HG02885 (cell line): Measurements from ENCODE around the gene KRT35.

Source experiments
- ATAC-seq: cut with Tn5 transposase; IDR thresholded peaks from one replicate; pipeline ENCODE4 v1.9.1; 2021; ENCODE audit warnings: mild to moderate bottlenecking; ENCODE audit not compliant: unreplicated experiment, poor library complexity

The KRT35 gene

DNA sequence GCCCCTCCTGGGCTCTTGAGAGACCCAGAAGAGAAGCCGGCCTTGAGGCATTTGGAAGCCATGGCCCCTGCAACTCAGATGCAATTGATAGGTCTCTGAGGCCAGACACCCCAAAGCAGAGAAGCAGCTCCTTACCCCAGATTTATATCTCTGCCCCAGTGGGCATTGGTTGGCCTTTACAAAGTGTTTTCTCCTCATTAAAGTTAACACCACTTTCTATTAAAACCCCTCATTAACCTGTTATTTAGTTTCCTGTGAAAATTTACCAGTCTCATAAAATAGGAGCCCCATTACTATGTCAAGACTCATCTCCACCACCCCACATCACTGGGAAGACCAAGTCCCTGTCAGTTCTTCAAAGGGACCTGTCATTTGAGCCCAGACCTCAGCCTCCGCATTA lies at the start of gene KRT35:
Gene KRT35 (minus strand): TSS at position 116 of the 400 bp plus-strand sequence. CDS start 54 bp downstream, at position 62.
- ATAC-seq = no peak

DNA sequence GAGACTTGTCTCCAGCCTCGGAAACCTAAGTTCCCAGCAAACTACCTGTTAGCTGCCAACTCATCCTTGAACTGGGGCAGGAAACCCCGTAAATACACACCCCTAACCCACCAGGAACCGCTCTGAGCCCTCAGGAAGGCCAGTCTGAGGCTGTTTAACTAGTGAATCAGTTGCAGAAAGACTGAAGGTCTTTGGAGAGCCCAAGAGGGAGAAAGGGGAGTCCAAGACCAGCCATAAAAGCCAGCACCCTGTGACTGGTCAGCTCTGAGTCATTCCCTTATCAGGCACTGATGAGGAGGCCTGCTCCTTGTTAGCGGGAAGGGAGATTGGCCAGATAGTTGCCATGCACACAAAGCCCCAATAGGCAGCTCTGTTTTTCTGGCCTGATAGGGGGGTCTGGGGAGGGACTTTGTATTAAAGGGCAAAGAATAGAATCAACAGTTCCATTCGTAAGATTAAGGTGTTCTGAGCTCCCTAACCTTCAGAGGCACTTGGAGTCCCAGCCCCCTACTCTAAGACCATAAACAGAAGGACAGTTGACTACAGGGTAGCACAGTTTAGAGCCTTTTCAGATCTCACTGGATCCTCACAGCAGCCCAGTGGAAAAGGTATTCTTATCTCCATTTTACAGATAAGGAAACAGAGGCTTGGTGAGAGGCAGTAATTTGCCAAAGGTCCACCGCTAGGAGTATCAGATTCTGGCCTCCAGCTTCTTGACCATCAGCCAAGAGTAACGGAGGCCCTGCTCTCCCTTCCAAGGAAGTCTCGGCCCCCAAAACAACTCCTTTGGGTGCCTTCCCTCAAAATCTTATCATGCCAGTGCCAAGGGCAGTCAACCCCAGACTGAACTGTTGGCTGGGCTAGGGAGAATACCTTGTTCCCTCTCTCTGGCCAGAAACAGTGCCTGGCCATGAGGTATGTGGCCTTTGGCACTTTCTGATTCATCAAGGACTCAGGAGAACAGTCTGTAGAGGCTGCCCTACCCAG lies 49.4 kb upstream of the KRT35 start:
- ATAC-seq = no peak

DNA sequence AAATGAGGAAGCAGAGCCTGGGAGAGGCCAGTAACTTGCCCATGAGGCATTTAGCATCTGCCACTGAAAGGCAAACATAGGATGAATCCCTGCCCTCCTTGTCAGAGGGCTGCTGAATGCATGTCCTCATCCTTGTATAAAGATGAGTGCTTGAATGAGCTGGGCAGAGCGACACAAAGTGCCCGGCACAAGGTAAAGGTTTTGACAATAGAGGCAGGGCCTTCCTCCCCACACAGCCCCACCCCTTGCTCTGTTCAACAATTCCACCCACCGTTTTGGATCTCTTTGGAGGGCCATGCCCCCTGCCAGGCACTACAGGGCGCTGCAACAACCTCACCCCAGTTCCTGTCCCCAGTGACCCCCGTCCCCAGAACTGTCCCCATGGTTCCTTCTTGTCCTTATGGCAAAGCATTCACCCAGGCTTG lies 48.6 kb upstream of the KRT35 start:
- no peak for ATAC-seq

DNA sequence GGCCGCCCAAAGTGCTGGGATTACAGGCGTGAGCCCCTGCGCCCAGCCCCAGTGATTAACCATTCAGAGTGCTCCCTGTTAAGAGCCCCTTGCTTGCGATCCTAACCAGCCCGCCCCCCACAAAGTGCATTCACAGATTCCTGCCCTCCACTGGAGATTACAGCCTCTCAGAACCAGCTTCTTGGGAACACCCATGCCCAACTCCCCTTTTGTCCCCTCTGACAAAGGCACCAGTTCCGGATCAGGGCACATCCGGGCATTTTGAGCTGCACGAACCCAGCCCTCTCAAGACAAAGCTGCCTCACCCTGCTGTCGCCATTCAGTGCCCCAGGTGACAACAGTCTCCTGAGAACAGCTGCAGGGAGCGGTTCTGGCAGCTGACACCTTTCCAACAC lies 48.0 kb upstream of the KRT35 start:
- no peak for ATAC-seq

DNA sequence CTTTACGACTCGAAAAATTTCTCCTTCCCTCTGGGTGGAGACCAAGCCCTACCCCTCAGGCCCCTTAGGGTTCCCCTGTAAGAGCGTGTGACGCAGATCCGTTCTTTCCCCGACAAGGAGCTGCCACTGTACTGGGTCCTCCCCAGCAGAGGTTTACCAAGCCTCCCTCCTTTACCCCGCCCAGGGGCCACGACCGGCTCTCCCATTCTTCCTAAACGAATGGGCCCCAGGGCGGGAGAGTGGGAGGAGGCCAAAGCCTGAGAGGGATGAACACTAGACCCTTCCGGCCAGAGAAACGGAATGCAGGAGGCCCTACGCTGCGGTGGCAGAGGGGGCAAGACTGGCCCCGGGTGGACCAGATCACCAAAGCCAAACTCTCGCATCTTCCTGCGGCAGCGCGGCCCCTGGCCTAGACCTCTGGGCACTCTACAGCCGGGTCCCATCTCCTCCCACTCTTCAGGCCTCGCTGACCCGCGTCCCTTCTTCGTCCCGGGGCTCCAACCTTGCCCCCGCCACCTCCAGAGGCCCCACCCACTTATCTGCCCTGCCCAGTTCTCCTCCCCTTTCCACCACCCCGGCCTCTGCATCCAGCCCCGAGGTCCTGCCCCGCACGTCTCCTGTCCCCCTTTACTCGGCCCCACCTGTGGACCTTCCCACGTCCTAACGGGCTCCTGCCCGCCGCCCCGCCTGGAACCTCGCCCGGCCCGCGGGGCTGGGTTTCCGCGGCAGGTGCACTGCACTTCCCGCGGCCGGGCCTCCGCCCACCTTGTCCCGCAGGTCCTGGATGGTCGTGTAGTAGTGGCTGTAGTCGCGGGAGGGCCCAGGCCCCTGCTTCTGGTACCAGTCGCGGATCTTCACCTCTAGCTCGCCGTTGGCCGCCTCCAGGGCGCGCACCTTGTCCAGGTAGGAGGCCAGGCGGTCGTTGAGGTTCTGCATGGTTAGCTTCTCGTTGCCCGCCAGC lies 46.4 kb upstream of the KRT35 start:
- no peak for ATAC-seq

DNA sequence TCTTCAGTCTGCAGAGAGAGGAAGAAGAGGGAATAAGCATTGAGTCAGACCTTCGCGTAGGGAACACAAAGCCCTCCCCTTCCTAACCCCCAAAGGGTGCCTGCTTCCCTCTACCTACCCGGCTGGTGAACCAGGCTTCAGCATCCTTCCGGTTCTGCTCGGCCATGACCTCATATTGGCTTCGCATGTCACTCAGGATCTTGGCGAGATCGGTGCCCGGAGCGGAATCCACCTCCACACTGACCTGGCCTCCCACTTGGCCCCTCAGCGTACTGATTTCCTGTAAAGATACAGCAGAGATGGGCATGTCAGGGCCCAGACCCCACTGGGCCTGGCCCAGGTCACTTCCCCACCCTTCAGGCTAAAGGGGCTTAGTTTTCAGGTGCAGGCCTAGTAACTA lies 43.3 kb upstream of the KRT35 start:
- ATAC-seq = no peak

DNA sequence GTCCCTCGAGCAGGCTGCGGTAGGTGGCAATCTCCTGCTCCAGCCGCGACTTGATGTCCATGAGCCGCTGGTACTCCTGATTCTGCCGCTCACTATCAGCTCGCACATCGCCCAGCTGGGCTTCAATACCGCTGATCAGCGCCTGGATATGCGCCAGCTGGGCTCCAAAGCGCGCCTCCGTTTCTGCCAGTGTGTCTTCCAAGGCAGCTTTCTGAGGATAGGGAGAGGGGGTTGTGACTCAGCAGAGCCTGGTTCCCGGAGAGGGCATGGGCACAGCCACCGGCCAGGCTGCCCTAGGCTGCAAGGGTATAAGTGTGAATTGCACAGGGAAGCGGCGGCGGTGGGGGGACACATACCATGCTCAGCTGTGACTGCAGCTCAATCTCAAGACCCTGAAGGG lies 42.8 kb upstream of the KRT35 start:
- ATAC-seq = no peak

DNA sequence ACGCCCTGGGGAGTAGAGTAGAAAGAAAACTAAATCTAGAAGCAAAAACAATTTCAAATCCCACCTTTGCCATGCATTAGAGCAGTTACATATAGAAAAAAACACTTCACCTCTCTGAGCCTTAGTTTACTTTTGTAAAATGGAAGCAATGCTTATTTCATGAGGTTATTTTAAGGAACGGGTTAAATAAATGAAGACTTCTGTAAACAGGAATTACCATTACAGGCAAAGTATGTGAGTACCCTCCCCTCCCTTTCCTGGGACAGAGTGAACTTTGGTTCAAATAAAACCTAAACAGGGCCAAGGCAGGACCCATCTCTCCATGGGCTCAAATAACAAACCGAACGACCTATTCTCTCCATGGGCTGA lies 42.3 kb upstream of the KRT35 start:
- no peak for ATAC-seq

DNA sequence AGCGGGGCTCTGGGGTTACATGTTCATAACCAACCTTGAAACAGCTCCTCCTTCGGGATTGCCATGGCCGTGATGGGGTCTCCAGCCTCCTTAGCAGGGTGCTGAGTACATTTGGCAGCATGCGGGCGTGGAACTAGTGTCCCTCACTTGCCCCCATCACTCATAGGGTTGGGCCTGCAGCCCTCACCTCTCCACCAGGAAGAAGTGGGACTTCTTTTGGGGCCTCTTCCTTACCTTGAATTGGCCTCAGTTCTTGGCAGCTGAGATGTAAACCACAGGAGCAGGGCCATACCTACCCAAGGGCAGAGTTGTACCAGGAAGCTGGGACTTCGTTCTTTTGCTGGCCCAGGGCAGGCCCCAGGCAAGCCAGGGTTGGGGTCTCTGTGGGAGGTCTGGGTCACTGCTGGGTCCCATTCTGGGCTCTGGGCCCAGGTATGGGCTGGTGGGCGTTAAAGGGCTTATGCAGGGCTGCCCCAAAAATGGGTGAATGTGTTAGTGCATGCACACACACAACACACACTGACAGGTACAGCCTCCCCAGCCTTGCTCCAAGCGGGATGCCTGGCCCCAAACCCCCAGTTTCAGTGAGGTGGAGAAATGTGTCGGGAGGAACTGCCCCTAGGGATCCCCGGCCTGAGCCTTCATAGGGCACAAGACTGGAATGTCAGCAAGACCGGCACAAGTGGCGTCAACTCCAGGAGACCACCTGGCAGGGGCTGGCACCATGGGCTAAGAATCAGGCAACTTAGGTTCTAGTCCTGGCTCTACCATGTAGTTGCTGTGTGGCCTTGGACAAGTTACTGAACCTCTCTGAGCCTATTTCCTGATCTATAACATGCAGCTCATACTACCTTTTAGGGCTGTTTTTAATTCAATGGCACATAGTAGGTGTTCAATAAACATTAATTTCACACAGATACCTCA lies 41.6 kb upstream of the KRT35 start:
- no peak for ATAC-seq

DNA sequence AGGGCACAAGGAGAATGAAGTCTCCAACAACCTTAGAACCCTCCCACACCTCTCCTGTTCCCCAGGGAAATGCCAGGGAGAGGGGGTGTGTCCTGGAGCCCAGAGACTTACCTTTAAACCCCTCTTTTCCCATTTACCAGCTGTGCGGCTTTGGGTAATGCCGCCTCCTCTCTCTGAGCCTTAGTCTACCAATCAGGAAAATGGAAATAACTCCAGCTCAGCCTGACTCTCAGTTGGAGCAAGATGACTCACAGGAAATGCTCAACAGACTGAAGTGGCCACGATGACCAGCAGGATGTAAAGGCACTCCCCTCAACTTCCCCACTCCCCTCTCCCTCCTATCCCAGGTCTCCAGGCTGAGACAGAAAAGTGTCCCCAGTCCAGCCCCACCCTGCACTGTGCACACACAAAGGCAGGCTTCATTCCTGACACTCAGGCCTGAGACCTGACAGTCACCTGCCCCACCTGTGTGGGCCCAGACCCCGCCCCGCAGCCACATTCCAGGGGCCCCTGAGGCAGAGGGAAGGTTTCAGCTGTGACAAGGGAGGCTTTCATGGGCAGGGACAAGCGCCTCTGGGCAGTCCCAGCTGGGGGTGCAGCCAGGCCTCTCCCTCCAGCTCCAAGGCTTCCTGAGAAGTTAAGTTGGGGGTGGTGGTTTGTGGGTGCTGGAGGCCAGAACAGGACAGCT lies 40.8 kb upstream of the KRT35 start:
- no peak for ATAC-seq

DNA sequence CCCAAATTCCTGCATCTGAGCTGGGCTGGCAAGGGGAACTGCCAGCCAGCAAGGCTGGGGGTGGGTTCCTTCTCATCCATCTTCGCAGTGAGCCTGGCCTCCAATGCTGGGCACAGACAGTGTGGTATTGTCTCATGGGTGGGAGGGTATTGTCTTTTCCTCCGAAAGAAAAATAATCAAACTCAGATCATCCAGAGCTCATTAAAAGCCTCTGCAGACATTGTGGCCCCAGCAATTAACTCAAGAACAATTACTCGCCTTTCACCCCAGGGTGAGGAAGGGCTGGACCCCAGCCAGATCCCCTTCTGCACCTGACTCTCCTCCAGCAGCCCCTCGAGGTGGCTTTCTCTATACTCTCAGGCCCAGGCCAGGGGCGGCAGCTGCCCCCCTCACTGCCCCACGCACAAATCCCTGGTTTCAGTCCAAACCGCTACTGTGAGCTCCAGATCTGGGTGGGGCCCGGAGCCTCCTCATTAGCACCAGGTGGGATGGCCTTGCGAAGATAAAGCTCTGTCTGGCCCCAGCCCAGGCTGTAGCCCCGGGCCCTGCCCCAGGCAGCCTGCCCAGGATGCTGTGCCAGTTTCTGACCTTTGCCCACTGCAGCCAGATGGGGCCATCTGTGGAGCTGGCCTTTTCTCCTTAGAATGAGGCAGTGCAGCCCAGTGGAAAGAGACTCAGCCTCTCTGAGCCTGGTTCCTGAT lies 40.0 kb upstream of the KRT35 start:
- ATAC-seq = no peak

DNA sequence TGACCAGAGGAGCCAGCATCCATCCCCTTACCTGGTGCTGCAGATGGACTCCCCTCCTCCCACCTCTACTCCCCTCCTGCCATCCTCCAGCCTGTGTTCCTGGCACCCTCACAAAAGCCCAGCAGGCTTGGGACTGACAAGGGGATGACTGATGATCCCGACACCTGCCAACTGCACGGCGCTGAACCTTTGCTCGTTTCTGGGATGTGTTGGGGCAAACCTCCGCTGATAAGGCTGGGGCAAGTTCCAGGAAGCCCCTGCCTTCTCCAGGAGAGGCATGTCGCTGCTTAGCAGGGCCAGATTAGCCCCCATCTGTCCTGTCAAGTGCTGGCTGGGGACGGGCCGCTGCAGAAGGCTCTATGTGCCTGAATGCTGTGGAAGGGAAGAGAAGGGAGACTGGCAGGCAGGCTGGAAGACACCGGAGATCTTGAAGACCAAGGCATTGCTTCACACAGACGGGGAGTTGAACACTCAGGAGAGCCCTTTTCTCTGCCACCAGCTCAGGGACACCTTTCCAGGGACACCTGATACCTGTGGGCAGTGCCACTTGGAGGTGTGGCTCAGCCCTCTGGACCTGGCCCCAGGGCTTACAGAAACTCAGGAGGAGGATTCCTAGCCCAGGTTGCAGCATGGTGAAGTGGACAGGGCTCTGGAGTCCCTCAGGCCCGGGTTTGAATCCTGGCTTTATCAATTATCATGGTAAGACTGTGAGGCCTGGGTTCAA lies 38.7 kb upstream of the KRT35 start:
- no peak for ATAC-seq

DNA sequence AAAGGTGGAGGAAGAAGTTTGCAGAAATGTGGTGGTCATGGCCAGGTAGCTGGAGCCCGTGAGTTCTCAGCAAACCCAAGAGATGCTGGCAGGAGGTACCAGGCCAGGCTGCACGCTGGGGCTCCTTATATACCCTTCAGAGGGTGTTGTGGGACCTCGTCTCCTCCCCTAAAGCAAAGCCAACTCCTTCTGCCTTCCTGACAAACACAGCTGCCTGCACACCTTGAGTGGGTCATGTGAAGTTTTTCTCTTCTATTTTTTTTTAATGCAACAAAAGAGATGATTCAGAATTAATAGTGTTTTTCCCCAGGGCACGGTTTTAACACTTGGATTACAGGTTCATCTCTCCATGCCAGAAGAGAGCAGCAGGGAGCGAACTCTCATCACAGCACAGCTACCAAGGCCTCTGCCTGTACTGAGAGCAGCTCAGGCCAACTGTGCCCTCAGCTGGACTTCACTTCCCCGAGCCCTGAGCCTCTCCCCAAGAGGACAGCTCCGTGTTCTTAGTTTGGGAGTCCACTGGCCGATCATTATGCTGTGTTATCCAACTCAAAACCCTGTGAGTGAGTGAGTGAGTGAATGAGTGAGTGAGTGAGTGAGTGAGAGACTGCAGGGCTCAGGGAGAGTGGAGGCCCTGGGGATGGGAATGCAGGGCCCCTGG lies 38.0 kb upstream of the KRT35 start, which contains the start of gene KRT15:
Gene KRT15 (minus strand): TSS at position 102 of the 661 bp plus-strand sequence. CDS start 63 bp downstream, at position 39.
- ATAC-seq = no peak

DNA sequence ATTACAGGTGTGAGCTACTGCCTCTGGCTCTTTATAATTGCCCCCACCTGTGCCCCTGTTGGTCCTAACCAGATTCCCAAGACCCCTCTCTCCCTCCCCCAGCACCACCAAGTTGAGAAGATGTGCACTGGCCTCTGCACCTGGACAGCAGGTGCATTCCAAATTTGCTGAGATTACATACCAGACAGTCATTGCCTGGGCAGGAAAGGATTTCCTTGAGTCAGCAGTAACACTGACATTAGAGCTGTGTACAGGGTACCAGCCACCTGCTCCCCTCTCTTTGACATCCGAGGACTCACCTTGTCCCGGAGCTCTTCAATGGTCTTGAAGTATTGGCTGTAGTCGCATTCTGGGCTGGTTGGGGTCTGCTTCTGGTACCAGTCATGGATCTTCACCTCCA lies 37.1 kb upstream of the KRT35 start:
- no peak for ATAC-seq

DNA sequence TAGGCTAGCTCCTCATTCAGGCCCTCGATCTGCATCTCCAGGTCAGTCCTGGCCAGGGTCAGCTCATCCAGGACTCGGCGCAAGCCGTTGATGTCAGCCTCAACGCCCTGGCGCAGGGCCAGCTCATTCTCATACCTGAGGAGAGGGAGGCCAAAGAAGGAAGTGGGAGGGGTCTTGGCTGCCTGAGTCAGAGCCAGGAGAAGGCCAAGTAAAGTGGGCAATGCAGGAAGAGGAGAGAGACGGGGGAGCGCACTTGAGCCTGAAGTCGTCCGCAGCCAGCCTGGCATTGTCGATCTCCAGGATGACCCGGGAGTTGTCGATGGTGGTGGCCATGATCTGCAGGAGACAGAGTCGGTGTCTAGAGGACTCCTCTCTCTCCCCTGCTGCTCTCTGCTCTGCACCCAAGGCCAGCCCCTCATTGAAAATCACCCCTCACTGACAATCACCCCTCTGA lies 35.9 kb upstream of the KRT35 start:
- ATAC-seq = no peak

DNA sequence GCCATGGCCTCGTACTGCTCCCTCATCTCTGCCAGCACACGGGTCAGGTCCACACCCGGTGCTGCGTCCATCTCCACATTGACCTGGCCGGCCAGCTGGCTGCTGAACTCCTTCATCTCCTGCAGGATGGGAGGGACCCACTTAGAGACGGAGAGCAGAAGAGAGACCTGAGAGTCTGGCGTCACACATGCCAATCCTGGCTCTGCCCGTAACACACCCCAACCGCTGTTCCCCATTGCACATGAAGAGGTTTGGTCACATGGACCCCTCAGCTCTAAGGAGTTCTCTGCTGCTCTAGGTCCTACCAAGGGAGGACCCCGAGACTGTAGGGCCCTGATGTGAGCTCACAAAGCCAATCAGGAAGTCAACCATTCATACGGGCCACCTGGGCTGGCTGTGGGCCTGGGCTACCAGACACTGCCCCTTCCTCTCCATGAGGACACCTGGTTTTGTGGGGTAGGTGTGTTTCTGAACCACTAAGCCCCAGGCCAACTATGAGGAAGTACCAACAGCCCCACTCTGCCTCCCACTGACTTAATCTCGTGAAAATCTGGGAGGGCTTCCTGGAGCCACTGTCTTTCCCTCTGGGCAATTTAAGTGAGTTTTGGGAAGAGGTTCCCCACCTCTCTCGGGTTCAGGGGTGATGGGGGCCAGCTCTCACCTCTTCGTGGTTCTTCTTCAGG lies 35.3 kb upstream of the KRT35 start:
- no peak for ATAC-seq

DNA sequence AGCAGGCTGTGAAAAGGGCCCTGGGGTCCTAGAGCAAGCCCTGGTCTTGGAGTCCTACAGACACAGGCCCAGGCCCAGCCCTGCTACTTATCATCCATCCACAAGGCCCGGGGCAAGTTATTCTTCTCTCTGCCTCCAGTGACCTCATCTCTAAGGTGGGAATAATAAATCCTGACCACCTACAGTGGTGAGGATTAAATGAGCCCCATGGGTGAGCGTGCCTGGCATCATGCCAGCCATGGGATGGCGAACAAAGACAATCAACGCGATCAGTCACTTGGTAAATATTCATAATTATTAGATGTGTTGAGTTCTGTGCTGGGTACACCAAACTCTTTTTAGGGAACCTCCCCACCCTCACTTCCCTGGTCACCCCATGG lies 32.2 kb upstream of the KRT35 start:
- ATAC-seq = no peak
